ENCODE measurements around the gene PRR19. TPM values are rescaled to one million over a fixed set of nuclear protein-coding genes. Genes with fewer than 3 reads are reported as not detected.
A peak's percentile ranks its signal among the peaks of the same experiment; 100 is the strongest.

PRR19 gene
- total RNA-seq, 1 donor from 2014 or later = 1.3 TPM

DNA sequence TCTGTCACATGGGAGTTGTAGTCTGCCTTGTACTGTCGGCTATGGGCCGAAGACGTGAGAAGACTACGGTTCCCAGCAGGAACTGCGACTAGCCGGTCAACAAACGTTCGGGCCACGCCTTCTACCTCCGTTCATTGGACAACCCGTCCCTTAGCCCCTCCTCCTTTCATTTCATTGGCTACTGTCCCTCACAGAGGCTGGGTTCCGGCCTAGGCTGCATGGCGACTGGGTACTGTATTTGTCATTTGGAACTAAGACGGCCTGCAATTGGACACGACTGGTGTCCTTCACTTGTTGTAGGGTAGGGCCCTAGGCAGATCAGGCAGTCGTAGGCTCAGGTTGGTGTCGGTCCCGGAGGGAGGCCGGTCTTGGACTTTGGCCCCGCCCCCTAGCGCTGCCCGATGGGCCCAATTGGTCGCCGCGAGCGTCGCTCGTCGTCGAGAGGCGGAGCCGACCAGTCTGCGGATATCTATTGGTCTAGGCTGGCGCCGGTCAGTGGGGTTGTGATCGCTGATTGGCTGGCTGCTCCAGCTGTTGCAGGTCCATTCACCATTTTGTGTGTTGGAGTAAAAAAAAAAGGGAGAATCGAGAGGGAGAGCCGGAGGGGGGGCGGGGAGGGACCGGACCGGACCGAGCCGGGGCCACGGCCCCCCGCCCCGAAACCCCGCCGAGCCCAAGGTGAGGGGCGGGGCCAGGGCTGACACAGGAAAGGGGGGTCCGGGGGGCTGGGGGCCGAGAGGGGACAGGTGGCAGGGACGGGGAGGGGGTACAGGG is 33.0 kb upstream of the PRR19 start, which contains the start of gene CIC:
CIC (plus strand) TSS at position 549 of the 774 bp plus-strand sequence. CDS start 2,532 bp downstream, outside the sequence.
- Mint-ChIP-seq H3K27me3 (ENCODE audit: low read depth, unreplicated experiment) (no peaks in the 10 kb centered on the region), H3K4me1 (ENCODE audit: low read depth, unreplicated experiment) (peaks cover 15% of the 10 kb centered on the region), H3K36me3 (ENCODE audit: low read depth, unreplicated experiment) (peaks cover 4% of the 10 kb centered on the region), H3K4me3 (ENCODE audit: unreplicated experiment) (peak within 1 kb of the TSS; percentile 86), H3K27ac (ENCODE audit: unreplicated experiment) (peak within 1 kb of the TSS; percentile 92), H3K9me3 (ENCODE audit: unreplicated experiment) (no peaks in the 10 kb centered on the region)
- DNase-seq (ENCODE audit: low read depth) (peak; percentile 100), FAIRE-seq (peak; percentile 97)
- no peaks in the 10 kb centered on the region for H3K27me3 ChIP-seq (ENCODE audit: insufficient read depth, low read length)
- peak within 1 kb of the TSS; percentile 100 for H3K27ac ChIP-seq (ENCODE audit: low read depth, low read length)
- peak within 1 kb of the TSS; percentile 84 for H2AFZ ChIP-seq (ENCODE audit: low read depth, low read length)
- H3K4me2 ChIP-seq (ENCODE audit: low read length) = peak within 1 kb of the TSS; percentile 100
- TF ChIP-seq, protein P1, sequence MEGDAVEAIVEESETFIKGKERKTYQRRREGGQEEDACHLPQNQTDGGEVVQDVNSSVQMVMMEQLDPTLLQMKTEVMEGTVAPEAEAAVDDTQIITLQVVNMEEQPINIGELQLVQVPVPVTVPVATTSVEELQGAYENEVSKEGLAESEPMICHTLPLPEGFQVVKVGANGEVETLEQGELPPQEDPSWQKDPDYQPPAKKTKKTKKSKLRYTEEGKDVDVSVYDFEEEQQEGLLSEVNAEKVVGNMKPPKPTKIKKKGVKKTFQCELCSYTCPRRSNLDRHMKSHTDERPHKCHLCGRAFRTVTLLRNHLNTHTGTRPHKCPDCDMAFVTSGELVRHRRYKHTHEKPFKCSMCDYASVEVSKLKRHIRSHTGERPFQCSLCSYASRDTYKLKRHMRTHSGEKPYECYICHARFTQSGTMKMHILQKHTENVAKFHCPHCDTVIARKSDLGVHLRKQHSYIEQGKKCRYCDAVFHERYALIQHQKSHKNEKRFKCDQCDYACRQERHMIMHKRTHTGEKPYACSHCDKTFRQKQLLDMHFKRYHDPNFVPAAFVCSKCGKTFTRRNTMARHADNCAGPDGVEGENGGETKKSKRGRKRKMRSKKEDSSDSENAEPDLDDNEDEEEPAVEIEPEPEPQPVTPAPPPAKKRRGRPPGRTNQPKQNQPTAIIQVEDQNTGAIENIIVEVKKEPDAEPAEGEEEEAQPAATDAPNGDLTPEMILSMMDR (IDR thresholded peaks at IDR 0.05; ENCODE audit: insufficient read depth, low read depth, low read length) = no peak
- TF ChIP-seq EZH2 (IDR thresholded peaks at IDR 0.05; ENCODE audit: insufficient read depth, low read length) = no peak
- H3K79me2 ChIP-seq (ENCODE audit: insufficient read depth, low read length) = peaks cover 46% of the 10 kb centered on the region
- H3K36me3 ChIP-seq (ENCODE audit: insufficient read depth, low read length) = no peaks in the 10 kb centered on the region
- H3K9ac ChIP-seq (ENCODE audit: low read length) = peak within 1 kb of the TSS; percentile 95
- H4K20me1 ChIP-seq (ENCODE audit: insufficient read depth, low read length) = no peaks in the 10 kb centered on the region
- peaks cover 25% of the 10 kb centered on the region for H3K4me1 ChIP-seq (ENCODE audit: insufficient read depth, low read length)
- peak within 1 kb of the TSS; percentile 86 for H3K4me3 ChIP-seq (ENCODE audit: insufficient read depth, low read depth, low read length)
- H3K9me3 ChIP-seq (ENCODE audit: insufficient read depth, low read depth, low read length) = no peaks in the 10 kb centered on the region

DNA sequence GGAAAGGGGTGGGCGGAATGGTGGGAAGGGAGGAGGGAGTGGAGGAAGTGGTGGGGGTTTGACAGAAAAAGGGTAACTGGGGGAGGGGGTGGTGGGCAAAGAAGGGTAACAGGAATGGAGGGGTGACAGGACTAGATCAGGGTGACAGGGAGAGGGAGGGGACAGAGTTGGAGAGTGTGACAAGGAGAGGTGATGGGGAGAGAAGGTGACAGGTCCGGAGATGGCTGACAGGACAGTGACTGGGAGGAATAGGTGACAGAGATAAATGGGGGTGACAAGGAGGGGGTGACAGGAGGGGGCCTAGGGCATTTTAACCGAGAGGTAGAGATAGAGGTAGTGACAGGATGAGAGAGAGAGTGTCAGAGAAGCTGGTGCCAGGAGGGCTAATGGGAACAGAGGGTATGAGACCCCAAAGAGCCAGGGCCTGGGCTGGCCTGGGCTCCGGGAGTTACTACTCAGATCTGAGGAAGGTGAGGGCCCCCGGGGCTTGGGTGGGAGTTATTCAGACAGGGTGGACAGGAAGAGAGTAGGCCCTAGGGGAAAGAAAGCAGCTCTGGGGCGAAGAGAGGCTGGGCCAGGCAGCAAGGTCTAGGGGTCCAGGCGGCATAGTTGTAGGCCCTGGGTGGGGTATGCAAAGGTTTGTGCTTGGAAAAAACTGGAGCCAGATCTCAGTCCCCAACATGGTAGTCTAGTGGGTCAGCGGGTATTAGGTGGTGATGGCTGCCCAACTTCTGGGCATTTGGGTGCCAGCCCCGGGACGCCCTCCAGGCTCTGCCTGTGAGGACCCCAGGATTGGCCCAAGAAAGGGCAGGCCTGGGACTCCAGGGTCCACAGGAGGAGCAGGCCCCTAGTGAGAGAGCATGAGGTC is 32.2 kb upstream of the PRR19 start:
- Histone ChIP-seq H3K9me3 (ENCODE audit: insufficient read depth, low read depth, low read length) (no peaks in the 10 kb centered on the region), H3K36me3 (ENCODE audit: insufficient read depth, low read length) (peaks cover under 1% of the 10 kb centered on the region), H3K27ac (ENCODE audit: low read depth, low read length) (peak overlapping the region; percentile 92), H3K27me3 (ENCODE audit: insufficient read depth, low read length) (no peaks in the 10 kb centered on the region), H2AFZ (ENCODE audit: low read depth, low read length) (no peak overlapping the region), H3K4me1 (ENCODE audit: insufficient read depth, low read length) (peaks cover 25% of the 10 kb centered on the region), H3K9ac (ENCODE audit: low read length) (peak overlapping the region; percentile 95), H4K20me1 (ENCODE audit: insufficient read depth, low read length) (peaks cover 8% of the 10 kb centered on the region), H3K79me2 (ENCODE audit: insufficient read depth, low read length) (peaks cover 54% of the 10 kb centered on the region), H3K4me3 (ENCODE audit: insufficient read depth, low read depth, low read length) (peak overlapping the region; percentile 86), H3K4me2 (ENCODE audit: low read length) (peak overlapping the region; percentile 100)
- Mint-ChIP-seq H3K36me3 (ENCODE audit: low read depth, unreplicated experiment) (peaks cover 4% of the 10 kb centered on the region), H3K9me3 (ENCODE audit: unreplicated experiment) (no peaks in the 10 kb centered on the region), H3K4me3 (ENCODE audit: unreplicated experiment) (peak overlapping the region; percentile 86), H3K27ac (ENCODE audit: unreplicated experiment) (peak overlapping the region; percentile 92), H3K4me1 (ENCODE audit: low read depth, unreplicated experiment) (peaks cover 17% of the 10 kb centered on the region), H3K27me3 (ENCODE audit: low read depth, unreplicated experiment) (no peaks in the 10 kb centered on the region)
- DNase-seq (ENCODE audit: low read depth) (no peak), FAIRE-seq (no peak)
- no peak for TF ChIP-seq EZH2 (IDR thresholded peaks at IDR 0.05; ENCODE audit: insufficient read depth, low read length)
- TF ChIP-seq, protein P1 (IDR thresholded peaks at IDR 0.05; ENCODE audit: insufficient read depth, low read depth, low read length) = no peak
